Suprapubic skin (tissue), 4 donors: ENCODE data around the gene NR5A2. TPM values are rescaled to one million over a fixed set of nuclear protein-coding genes. Genes with fewer than 3 reads are reported as not detected.

Source experiments
- DNase-seq, 2 donors: peaks; one replicate each; pipeline ENCODE4 v3.0.0-alpha.2; 2019; ENCODE audit warnings: low spot score in 2 of 2
- H3K27ac ChIP-seq: fragments of 200-600 bp; sonication (generic); one replicate; pipeline ENCODE4 v1.5.1; 2019
- H3K27me3 ChIP-seq: fragments of 200-600 bp; sonication (generic); one replicate; pipeline ENCODE4 v1.5.1; 2019
- H3K36me3 ChIP-seq: fragments of 200-600 bp; sonication (generic); one replicate; pipeline ENCODE4 v1.5.1; 2019
- H3K4me1 ChIP-seq: fragments of 200-600 bp; sonication (generic); one replicate; pipeline ENCODE4 v1.5.1; 2019
- H3K4me3 ChIP-seq: fragments of 200-600 bp; sonication (generic); one replicate; pipeline ENCODE4 v1.5.1; 2019; ENCODE audit warnings: mild to moderate bottlenecking
- H3K9me3 ChIP-seq: fragments of 200-600 bp; sonication (generic); one replicate; pipeline ENCODE4 v1.5.1; 2019
- CTCF ChIP-seq, 2 donors: fragments of 200-600 bp in 1 of 2; fragments of 450-650 bp in 1 of 2; sonication (generic) in 1 of 2; IDR thresholded peaks; one replicate each; pipeline ENCODE4 v1.5.1; 2016 to 2019; ENCODE audit warnings: antibody characterized with exemption in 2 of 2, mild to moderate bottlenecking in 1 of 2, moderate library complexity in 1 of 2
- EP300 ChIP-seq: sonication (generic); formaldehyde crosslinking; IDR thresholded peaks from one replicate; pipeline ENCODE4 v1.6.1; 2017; ENCODE audit warnings: antibody characterized with exemption
- POLR2A ChIP-seq, 2 donors: fragments of 450-650 bp; IDR thresholded peaks; one replicate each; pipeline ENCODE4 v1.6.1; 2017; ENCODE audit warnings: antibody characterized with exemption in 2 of 2, mild to moderate bottlenecking in 2 of 2, moderate library complexity in 2 of 2
- POLR2AphosphoS5 ChIP-seq, 3 donors: sonication (generic); formaldehyde crosslinking; IDR thresholded peaks; one replicate each; pipeline ENCODE4 v1.6.1; 2017; ENCODE audit warnings: antibody characterized with exemption in 3 of 3
- WGBS: methylation state at CpG from one replicate; pipeline ENCODE4 v1.1.5; 2018; 5-methylcytosine and 5-hydroxymethylcytosine counted together
- total RNA-seq, 4 donors: library from RNA; depleted of rRNA; stranded (reverse); fragments of >200 nt; gene quantifications; one replicate each; pipeline ENCODE4 v1.1.0, GENCODE V29; 2016

The NR5A2 gene
- total RNA-seq, 4 donors from 2014 or later: 0.49 to 3.3 (median 0.96) TPM

GRCh38 chr1:200030791-200031190, 3.3 kb downstream of the NR5A2 start:
- H3K4me1 ChIP-seq: peaks cover 29% of the 10 kb centered on the region
- no peak for DNase-seq
- H3K9me3 ChIP-seq: no peaks in the 10 kb centered on the region

DNA sequence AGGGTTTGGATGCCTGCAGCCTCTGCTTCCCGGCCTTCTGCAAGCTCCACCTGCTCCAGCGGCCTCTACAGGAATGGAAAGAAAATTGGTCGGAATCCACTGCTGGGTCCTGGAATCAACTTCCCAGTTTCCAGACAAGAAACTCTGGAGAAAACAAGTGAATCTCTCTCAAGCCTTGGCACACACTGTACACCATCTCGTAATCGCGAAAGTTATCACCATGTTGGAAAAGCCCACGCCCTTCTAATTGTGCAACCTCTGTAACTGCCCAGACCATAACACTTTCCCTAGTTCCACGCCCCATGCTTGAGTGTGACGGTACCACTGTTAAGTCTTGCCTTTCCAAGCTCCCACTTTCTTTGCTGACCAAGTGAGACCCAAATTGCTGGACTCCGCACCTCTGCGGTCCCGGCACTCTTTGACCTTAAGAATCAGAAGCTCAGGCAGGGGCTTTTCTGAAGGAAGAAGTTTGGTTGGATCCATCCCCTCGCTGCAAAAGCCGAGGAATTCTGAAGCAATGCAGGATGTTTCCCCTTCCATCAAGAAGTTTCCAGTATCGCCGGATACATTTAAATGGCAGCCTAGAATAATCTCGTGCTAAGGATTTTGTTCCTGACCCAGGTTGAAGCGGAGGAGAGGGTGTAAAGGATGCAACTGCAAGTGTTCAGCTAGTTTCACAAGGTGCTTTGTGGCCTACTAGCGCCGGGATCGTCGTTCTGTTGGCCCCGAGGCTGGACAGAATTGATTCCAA, 6.2 kb downstream of the NR5A2 start:
- no peak for DNase-seq
- no peak overlapping the region for H3K27ac ChIP-seq
- WGBS: 24% methylated on average over 23 of the region's 23 CpGs
- H3K36me3 ChIP-seq: no peaks in the 10 kb centered on the region
- no peak overlapping the region for H3K4me3 ChIP-seq
- peaks cover 96% of the 10 kb centered on the region for H3K27me3 ChIP-seq
- no peak for TF ChIP-seq CTCF (IDR thresholded peaks at IDR 0.05)
- TF ChIP-seq EP300: no peak
- TF ChIP-seq POLR2A (IDR thresholded peaks at IDR 0.05): no peak
- TF ChIP-seq POLR2AphosphoS5 (IDR thresholded peaks at IDR 0.05): no peak
- peaks cover 35% of the 10 kb centered on the region for H3K4me1 ChIP-seq
- H3K9me3 ChIP-seq: no peaks in the 10 kb centered on the region

More at GRCh38 chr1:200030791-200031190, 3.3 kb downstream of the NR5A2 start:
- H3K4me3 ChIP-seq: no peak overlapping the region
- H3K36me3 ChIP-seq: no peaks in the 10 kb centered on the region
- no peak overlapping the region for H3K27ac ChIP-seq
- peaks cover 93% of the 10 kb centered on the region for H3K27me3 ChIP-seq
- TF ChIP-seq POLR2AphosphoS5 (IDR thresholded peaks at IDR 0.05) (no peak), POLR2A (IDR thresholded peaks at IDR 0.05) (no peak), EP300 (no peak), CTCF (IDR thresholded peaks at IDR 0.05) (no peak)
- WGBS: 80% methylated on average over 4 of the region's 4 CpGs

DNA sequence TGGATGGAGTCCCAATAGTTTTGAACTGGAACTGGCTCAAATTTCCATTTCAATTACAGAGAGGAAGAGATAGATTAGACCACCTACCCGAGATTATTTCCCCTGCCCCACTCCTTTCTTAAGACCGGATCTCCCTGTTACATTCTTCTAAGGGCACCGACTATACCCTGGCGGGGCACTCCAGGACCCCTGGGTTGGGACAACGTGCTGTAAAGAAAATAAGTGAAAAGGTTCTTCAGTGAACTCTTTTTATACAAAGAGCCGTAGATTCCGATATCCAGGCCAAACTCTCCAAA, 6.7 kb downstream of the NR5A2 start:
- H3K27ac ChIP-seq: no peak overlapping the region
- TF ChIP-seq POLR2A (IDR thresholded peaks at IDR 0.05) (no peak), POLR2AphosphoS5 (IDR thresholded peaks at IDR 0.05) (no peak), CTCF (IDR thresholded peaks at IDR 0.05) (no peak), EP300 (no peak)
- H3K9me3 ChIP-seq: no peaks in the 10 kb centered on the region
- 19% methylated on average over 7 of the region's 7 CpGs for WGBS
- no peaks in the 10 kb centered on the region for H3K36me3 ChIP-seq
- peaks cover 35% of the 10 kb centered on the region for H3K4me1 ChIP-seq
- H3K27me3 ChIP-seq: peaks cover 96% of the 10 kb centered on the region
- no peak for DNase-seq
- peak overlapping the region; percentile 36 for H3K4me3 ChIP-seq

- Histone ChIP-seq H3K9me3 (no peaks in the 10 kb centered on the region), H3K27me3 (peaks cover 96% of the 10 kb centered on the region), H3K27ac (no peak overlapping the region), H3K4me1 (peaks cover 36% of the 10 kb centered on the region), H3K36me3 (no peaks in the 10 kb centered on the region), H3K4me3 (peak overlapping the region; percentile 36)
- DNase-seq: no peak
- TF ChIP-seq POLR2AphosphoS5 (IDR thresholded peaks at IDR 0.05) (no peak), EP300 (no peak), CTCF (IDR thresholded peaks at IDR 0.05) (no peak), POLR2A (IDR thresholded peaks at IDR 0.05) (no peak)
- WGBS: 1% methylated on average over 25 of the region's 25 CpGs
Measured at GRCh38 chr1:200034761-200035396, 7.4 kb downstream of the NR5A2 start.

- DNase-seq: no peak
- H3K27me3 ChIP-seq: peaks cover 96% of the 10 kb centered on the region
Measured at GRCh38 chr1:200035397-200035955, 8.0 kb downstream of the NR5A2 start.

More at GRCh38 chr1:200035397-200035955, 8.0 kb downstream of the NR5A2 start:
- WGBS: 7% methylated on average over 27 of the region's 36 CpGs
- no peaks in the 10 kb centered on the region for H3K36me3 ChIP-seq
- peak overlapping the region; percentile 36 for H3K4me3 ChIP-seq
- no peak overlapping the region for H3K27ac ChIP-seq
- no peaks in the 10 kb centered on the region for H3K9me3 ChIP-seq
- TF ChIP-seq EP300 (no peak), CTCF (IDR thresholded peaks at IDR 0.05) (no peak), POLR2AphosphoS5 (IDR thresholded peaks at IDR 0.05) (no peak), POLR2A (IDR thresholded peaks at IDR 0.05) (no peak)
- peaks cover 42% of the 10 kb centered on the region for H3K4me1 ChIP-seq
